ENCODE measurements around the gene DEPDC1B.

The DEPDC1B gene

DNA sequence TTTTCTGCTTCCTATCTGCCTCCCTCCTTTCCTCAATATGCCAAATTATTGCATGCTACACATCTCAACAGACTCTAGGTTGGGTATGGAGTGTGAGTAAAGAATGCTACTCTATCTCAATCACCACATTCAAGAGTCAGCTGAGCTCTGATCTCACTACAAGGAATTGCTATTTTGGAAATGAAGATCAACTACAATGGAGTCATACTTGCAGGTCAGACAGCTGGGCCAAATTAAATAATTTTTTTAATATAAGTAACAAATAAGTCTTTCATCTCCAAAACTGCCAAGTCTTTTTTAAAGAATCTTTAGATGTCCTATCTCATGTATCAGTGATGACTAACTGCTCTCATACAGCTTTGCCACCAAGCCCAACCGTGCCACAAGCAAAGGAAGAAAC is 64.0 kb downstream of the DEPDC1B start:
- H3K27me3 ChIP-seq (ENCODE audit: insufficient read depth, low read length, poor library complexity), result no peaks in the 10 kb centered on the region
- H3K4me2 ChIP-seq (ENCODE audit: insufficient read depth, low read length), result no peak overlapping the region
- no peaks in the 10 kb centered on the region for H3K9me3 ChIP-seq (ENCODE audit: insufficient read depth, low read length, severe bottlenecking)
- no peaks in the 10 kb centered on the region for H3K4me1 ChIP-seq (ENCODE audit: insufficient read depth, low read length)
- no peak overlapping the region for H2AFZ ChIP-seq (ENCODE audit: low read depth, low read length)
- no peaks in the 10 kb centered on the region for H3K79me2 ChIP-seq (ENCODE audit: insufficient read depth, low read length)
- H3K27ac ChIP-seq (ENCODE audit: low read length), result no peak overlapping the region
- H3K9ac ChIP-seq (ENCODE audit: low read depth, low read length), result no peak overlapping the region
- no peak overlapping the region for H3K4me3 ChIP-seq (ENCODE audit: low read depth in 1 of 2, low read length in 2 of 2)
- no peaks in the 10 kb centered on the region for H4K20me1 ChIP-seq (ENCODE audit: insufficient read depth, low read length)
- ATAC-seq (ENCODE audit: insufficient read depth, low read depth), result no peak
- no peak for TF ChIP-seq CTCF (IDR thresholded peaks at IDR 0.05; ENCODE audit: borderline replicate concordance, extremely low read depth, low read length, poor library complexity, severe bottlenecking)
- H3K36me3 ChIP-seq (ENCODE audit: insufficient read depth, low read length), result peaks cover 81% of the 10 kb centered on the region
- DNase-seq, result no peak

- H3K4me3 ChIP-seq (ENCODE audit: low read depth in 1 of 2, low read length in 2 of 2), result no peak overlapping the region
- H3K9ac ChIP-seq (ENCODE audit: low read depth, low read length), result no peak overlapping the region
- H3K4me1 ChIP-seq (ENCODE audit: insufficient read depth, low read length), result no peaks in the 10 kb centered on the region
- no peak overlapping the region for H3K27ac ChIP-seq (ENCODE audit: low read length)
- H3K4me2 ChIP-seq (ENCODE audit: insufficient read depth, low read length), result no peak overlapping the region
- ATAC-seq (ENCODE audit: insufficient read depth, low read depth) (no peak), DNase-seq (no peak)
- H3K36me3 ChIP-seq (ENCODE audit: insufficient read depth, low read length), result peaks cover 85% of the 10 kb centered on the region
- H3K79me2 ChIP-seq (ENCODE audit: insufficient read depth, low read length), result no peaks in the 10 kb centered on the region
- no peaks in the 10 kb centered on the region for H3K9me3 ChIP-seq (ENCODE audit: insufficient read depth, low read length, severe bottlenecking)
- H3K27me3 ChIP-seq (ENCODE audit: insufficient read depth, low read length, poor library complexity), result no peaks in the 10 kb centered on the region
- TF ChIP-seq CTCF (IDR thresholded peaks at IDR 0.05; ENCODE audit: borderline replicate concordance, extremely low read depth, low read length, poor library complexity, severe bottlenecking) (no peak), EZH2 (IDR thresholded peaks at IDR 0.05; ENCODE audit: borderline replicate concordance, low read depth, low read length, severe bottlenecking) (no peak)
- H2AFZ ChIP-seq (ENCODE audit: low read depth, low read length), result no peak overlapping the region
- H4K20me1 ChIP-seq (ENCODE audit: insufficient read depth, low read length), result no peaks in the 10 kb centered on the region
Observed at GRCh38 chr5:60634051-60634450, 65.9 kb downstream of the DEPDC1B start.

DNA sequence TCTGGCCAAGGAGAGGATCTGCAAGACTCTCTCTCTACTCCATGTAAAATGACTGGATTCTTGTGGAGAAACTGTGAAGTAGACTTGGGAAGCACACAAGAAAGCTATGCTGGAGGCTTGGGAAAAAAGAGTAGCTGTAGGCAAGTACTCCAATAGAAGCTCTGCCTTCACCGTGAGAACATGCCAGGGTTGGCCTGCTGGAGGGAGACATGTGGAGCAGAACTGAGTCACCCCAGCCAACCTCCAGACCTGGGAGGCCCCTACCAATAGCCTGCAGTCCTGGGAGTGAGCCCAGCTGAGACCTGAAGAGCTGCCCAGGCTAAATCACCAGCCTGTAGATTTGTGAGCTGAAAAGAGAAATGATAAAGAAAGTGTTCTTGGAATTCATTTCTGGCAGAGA is 66.6 kb downstream of the DEPDC1B start:
- Histone ChIP-seq H3K27me3 (ENCODE audit: insufficient read depth, low read length, poor library complexity) (no peaks in the 10 kb centered on the region), H3K4me3 (ENCODE audit: low read depth in 1 of 2, low read length in 2 of 2) (no peak overlapping the region), H3K79me2 (ENCODE audit: insufficient read depth, low read length) (no peaks in the 10 kb centered on the region), H3K9me3 (ENCODE audit: insufficient read depth, low read length, severe bottlenecking) (no peaks in the 10 kb centered on the region), H3K36me3 (ENCODE audit: insufficient read depth, low read length) (peaks cover 82% of the 10 kb centered on the region), H4K20me1 (ENCODE audit: insufficient read depth, low read length) (no peaks in the 10 kb centered on the region), H3K4me1 (ENCODE audit: insufficient read depth, low read length) (no peaks in the 10 kb centered on the region), H3K4me2 (ENCODE audit: insufficient read depth, low read length) (no peak overlapping the region), H3K9ac (ENCODE audit: low read depth, low read length) (no peak overlapping the region), H2AFZ (ENCODE audit: low read depth, low read length) (no peak overlapping the region), H3K27ac (ENCODE audit: low read length) (no peak overlapping the region)
- DNase-seq (no peak), ATAC-seq (ENCODE audit: insufficient read depth, low read depth) (no peak)
- TF ChIP-seq EZH2 (IDR thresholded peaks at IDR 0.05; ENCODE audit: borderline replicate concordance, low read depth, low read length, severe bottlenecking) (no peak), CTCF (IDR thresholded peaks at IDR 0.05; ENCODE audit: borderline replicate concordance, extremely low read depth, low read length, poor library complexity, severe bottlenecking) (no peak)

GRCh38 chr5:60632153-60632552 is 67.8 kb downstream of the DEPDC1B start:
- ATAC-seq (ENCODE audit: insufficient read depth, low read depth) (no peak), DNase-seq (no peak)
- TF ChIP-seq CTCF (IDR thresholded peaks at IDR 0.05; ENCODE audit: borderline replicate concordance, extremely low read depth, low read length, poor library complexity, severe bottlenecking) (no peak), EZH2 (IDR thresholded peaks at IDR 0.05; ENCODE audit: borderline replicate concordance, low read depth, low read length, severe bottlenecking) (no peak)
- H3K27me3 ChIP-seq (ENCODE audit: insufficient read depth, low read length, poor library complexity), result no peaks in the 10 kb centered on the region
- H2AFZ ChIP-seq (ENCODE audit: low read depth, low read length), result no peak overlapping the region
- H3K4me2 ChIP-seq (ENCODE audit: insufficient read depth, low read length), result no peak overlapping the region
- H3K4me1 ChIP-seq (ENCODE audit: insufficient read depth, low read length), result no peaks in the 10 kb centered on the region
- no peaks in the 10 kb centered on the region for H4K20me1 ChIP-seq (ENCODE audit: insufficient read depth, low read length)
- H3K36me3 ChIP-seq (ENCODE audit: insufficient read depth, low read length), result peaks cover 72% of the 10 kb centered on the region
- no peak overlapping the region for H3K4me3 ChIP-seq (ENCODE audit: low read depth in 1 of 2, low read length in 2 of 2)
- H3K9ac ChIP-seq (ENCODE audit: low read depth, low read length), result no peak overlapping the region
- H3K79me2 ChIP-seq (ENCODE audit: insufficient read depth, low read length), result no peaks in the 10 kb centered on the region
- no peak overlapping the region for H3K27ac ChIP-seq (ENCODE audit: low read length)
- H3K9me3 ChIP-seq (ENCODE audit: insufficient read depth, low read length, severe bottlenecking), result no peaks in the 10 kb centered on the region

Measured in DND-41 (cell line).